A549 treated with CpdA at 1 μM for 4 hours (cell line): ENCODE data around the gene HOXA1. TPM values are rescaled to one million over a fixed set of nuclear protein-coding genes. Genes with fewer than 3 reads are reported as not detected.

Experiments used
- total RNA-seq: library from RNA; stranded (reverse); fragments of 200-300 nt; extraction: Qiagen RNA extraction; gene quantifications from 5 replicates; pipeline ENCODE4 v1.2.3, GENCODE V29; 2022; ENCODE audit warnings: low read depth

HOXA1 gene
- 2.8 to 4.0 TPM (median 3.4 TPM) in 5 replicates for total RNA-seq

GRCh38 chr7:27095897-27096767, at the start of gene HOXA1:
Gene HOXA1, minus strand, starts transcription at chr7:27096000. Its CDS starts 88 bp downstream, at chr7:27095912.

GRCh38 chr7:27143023-27143949, 47.5 kb upstream of the HOXA1 start, which contains the start of gene HOXA5:
Gene HOXA5, minus strand, starts transcription at chr7:27143681. Its CDS starts 74 bp downstream, at chr7:27143607.

GRCh38 chr7:27130540-27131389, 35.0 kb upstream of the HOXA1 start, which contains the start of gene HOXA4:
Gene HOXA4, minus strand, starts transcription at chr7:27130757. Its CDS starts 24 bp downstream, at chr7:27130733.

GRCh38 chr7:27102581-27103442, 7.0 kb upstream of the HOXA1 start, which contains the start of gene HOXA2:
Gene HOXA2, minus strand, starts transcription at chr7:27102683. Its CDS starts 183 bp downstream, at chr7:27102500.

Other genes with a start within 250 kb of the HOXA1 start
- gene SKAP2, start 231.4 kb downstream of the HOXA1 start, total RNA-seq, result 14.6 to 20.7 TPM (median 17.3 TPM) in 5 replicates
- 0.82 to 1.4 TPM (median 1.0 TPM) in 5 replicates for gene HOXA2, start 6.7 kb upstream of the HOXA1 start, total RNA-seq
- 1.5 to 2.7 TPM (median 2.6 TPM) in 5 replicates for gene HOXA4, start 34.8 kb upstream of the HOXA1 start, total RNA-seq
- 3.9 to 6.7 TPM (median 6.2 TPM) in 5 replicates for gene HOXA5, start 47.7 kb upstream of the HOXA1 start, total RNA-seq
- gene HOXA6, start 51.8 kb upstream of the HOXA1 start, total RNA-seq, result 1.4 to 1.9 TPM (median 1.8 TPM) in 5 replicates
- gene HOXA3, start 56.6 kb upstream of the HOXA1 start, total RNA-seq, result 5.3 to 13.3 TPM (median 10.6 TPM) in 5 replicates
- 4.8 to 6.3 TPM (median 5.5 TPM) in 5 replicates for gene HOXA7, start 60.7 kb upstream of the HOXA1 start, total RNA-seq
- 0.45 to 1.3 TPM (median 0.73 TPM) in 5 replicates for gene HOXA9, start 69.5 kb upstream of the HOXA1 start, total RNA-seq
- gene HOXA10, start 78.3 kb upstream of the HOXA1 start, total RNA-seq, result 6.8 to 9.0 TPM (median 7.3 TPM) in 5 replicates
- gene HOXA11, start 89.2 kb upstream of the HOXA1 start, total RNA-seq, result 0.50 to 0.77 TPM (median 0.68 TPM) in 5 replicates
- gene HOXA13, start 104.1 kb upstream of the HOXA1 start, total RNA-seq, result 1.3 to 2.2 TPM (median 1.9 TPM) in 5 replicates
- gene EVX1, start 146.8 kb upstream of the HOXA1 start, total RNA-seq, result 0.03 to 0.09 TPM (median 0.07 TPM) in 3 of 5 replicates, not detected in the others